ENCODE data around the gene KCP.

- TF ChIP-seq HDGF (IDR thresholded peaks at IDR 0.05; ENCODE audit: borderline replicate concordance) (no peak), TARDBP (IDR thresholded peaks at IDR 0.05) (no peak), FOXK2 (IDR thresholded peaks at IDR 0.05) (no peak), SUZ12 (IDR thresholded peaks at IDR 0.05) (no peak), SP1 (IDR thresholded peaks at IDR 0.05) (no peak), ELF4 (IDR thresholded peaks at IDR 0.05) (no peak), CTBP1 (IDR thresholded peaks at IDR 0.05; ENCODE audit: borderline replicate concordance) (no peak), NFRKB (IDR thresholded peaks at IDR 0.05) (no peak), BHLHE40 (IDR thresholded peaks at IDR 0.05; ENCODE audit: borderline replicate concordance) (no peak)
These were observed 24.9 kb downstream of the KCP start for GRCh38 chr7:128885370-128886187.
